Tibial nerve (tissue), 4 donors: ENCODE results near the gene TMCC2. TPM values are rescaled to one million over a fixed set of nuclear protein-coding genes. Genes with fewer than 3 reads are reported as not detected.
A peak's percentile ranks its signal among the peaks of the same experiment; 100 is the strongest.
"Not testable (repeated sequence)": the region's sequence is repeated elsewhere in the genome, so short reads cannot be mapped to it uniquely, and the experiment has no call there.

Experiments used
- DNase-seq, 2 donors: peaks; one replicate each; pipeline ENCODE4 v3.0.0-alpha.2; 2019; ENCODE audit warnings: low spot score in 2 of 2
- H3K27ac ChIP-seq, 4 donors: fragments of 200-600 bp; sonication (generic) in 3 of 4; one replicate each; pipeline ENCODE4 v1.5.1; 2017 to 2019; ENCODE audit warnings: mild to moderate bottlenecking in 1 of 4
- H3K27me3 ChIP-seq, 2 donors: fragments of 200-600 bp; sonication (generic) in 1 of 2; one replicate each; pipeline versions ENCODE4 v1.5.1 to v1.6.0; 2017 to 2019
- H3K36me3 ChIP-seq, 3 donors: fragments of 200-600 bp; sonication (generic); one replicate each; pipeline ENCODE4 v1.5.1; 2018 to 2019
- H3K4me1 ChIP-seq, 4 donors: fragments of 200-600 bp; sonication (generic) in 3 of 4; one replicate each; pipeline ENCODE4 v1.5.1; 2017 to 2019
- H3K4me3 ChIP-seq, 4 donors: fragments of 200-600 bp; sonication (generic) in 3 of 4; one replicate each; pipeline ENCODE4 v1.5.1; 2017 to 2019; ENCODE audit warnings: mild to moderate bottlenecking in 1 of 4, moderate library complexity in 1 of 4
- H3K9me3 ChIP-seq, 4 donors: fragments of 200-600 bp; sonication (generic) in 3 of 4; one replicate each; pipeline ENCODE4 v1.5.1; 2017 to 2019
- CTCF ChIP-seq, 5 experiments: fragments of 200-600 bp in 3 of 5; fragments of 450-650 bp in 2 of 5; sonication (generic) in 3 of 5; IDR thresholded peaks; one replicate each; pipeline ENCODE4 v1.5.1; 2016 to 2019; ENCODE audit warnings: antibody characterized with exemption in 5 of 5, mild to moderate bottlenecking in 3 of 5, moderate library complexity in 2 of 5
- EP300 ChIP-seq, 2 donors: sonication (generic); formaldehyde crosslinking; IDR thresholded peaks; one replicate each; pipeline ENCODE4 v1.6.1; 2017; ENCODE audit warnings: antibody characterized with exemption in 2 of 2, mild to moderate bottlenecking in 1 of 2
- POLR2A ChIP-seq, 2 donors: fragments of 450-650 bp; IDR thresholded peaks; one replicate each; pipeline ENCODE4 v1.6.1; 2017; ENCODE audit warnings: antibody characterized with exemption in 2 of 2, mild to moderate bottlenecking in 2 of 2, moderate library complexity in 2 of 2
- WGBS, 2 donors: methylation state at CpG; one replicate each; pipeline ENCODE4 v1.1.5; 2018; 5-methylcytosine and 5-hydroxymethylcytosine counted together
- total RNA-seq, 4 donors: library from RNA; depleted of rRNA; stranded (reverse); fragments of >200 nt; gene quantifications; one replicate each; pipeline ENCODE4 v1.1.0, GENCODE V29; 2016

The TMCC2 gene
- total RNA-seq, 4 donors from 2014 or later = 2.4 to 4.8 (median 2.7) TPM

- Histone ChIP-seq H3K9me3 (no peaks in the 10 kb centered on the region), H3K4me3 (no peak overlapping the region), H3K27me3 (no peaks in the 10 kb centered on the region), H3K36me3 (peaks cover 0 to 17% (median 0%) of the 10 kb centered on the region in 3 donors), H3K27ac (no peak overlapping the region), H3K4me1 (peaks cover 0 to 15% (median 0%) of the 10 kb centered on the region in 4 donors)
- TF ChIP-seq POLR2A (IDR thresholded peaks at IDR 0.05) (no peak), CTCF (IDR thresholded peaks at IDR 0.05) (no peak), EP300 (IDR thresholded peaks at IDR 0.05) (no peak)
- 84 to 92% methylated on average over 8 of the region's 9 CpGs for WGBS, 2 donors
- no peak for DNase-seq
Measured at GRCh38 chr1:205275916-205276688, 48.4 kb downstream of the TMCC2 start.

GRCh38 chr1:205276689-205277065, 48.9 kb downstream of the TMCC2 start:
- Histone ChIP-seq H3K4me1 (peaks cover 0 to 9% (median 0%) of the 10 kb centered on the region in 4 donors), H3K9me3 (no peaks in the 10 kb centered on the region), H3K36me3 (peaks cover 0 to 11% (median 0%) of the 10 kb centered on the region in 3 donors), H3K27ac (no peak overlapping the region), H3K27me3 (no peaks in the 10 kb centered on the region), H3K4me3 (no peak overlapping the region)
- WGBS, 2 donors = 76 to 87% methylated on average over 8 of the region's 8 CpGs
- TF ChIP-seq EP300 (IDR thresholded peaks at IDR 0.05) (no peak), CTCF (IDR thresholded peaks at IDR 0.05) (no peak), POLR2A (IDR thresholded peaks at IDR 0.05) (no peak)
- no peak for DNase-seq

- TF ChIP-seq EP300 (IDR thresholded peaks at IDR 0.05) (no peak), CTCF (IDR thresholded peaks at IDR 0.05) (no peak), POLR2A (IDR thresholded peaks at IDR 0.05) (no peak)
Measured at GRCh38 chr1:205279986-205280385, 52.2 kb downstream of the TMCC2 start.

GRCh38 chr1:205280666-205281395, 53.1 kb downstream of the TMCC2 start:
- H3K4me3 ChIP-seq, H3K27me3 ChIP-seq, H3K27ac ChIP-seq, DNase-seq, H3K9me3 ChIP-seq, H3K36me3 ChIP-seq: not testable (repeated sequence)
- H3K4me1 ChIP-seq = peaks cover 0 to 25% (median 15%) of the 10 kb centered on the region in 4 donors
- 96% methylated on average over 10 of the region's 10 CpGs for WGBS, 2 donors

More at GRCh38 chr1:205279986-205280385, 52.2 kb downstream of the TMCC2 start:
- Histone ChIP-seq H3K36me3 (no peaks in the 10 kb centered on the region), H3K27me3 (no peaks in the 10 kb centered on the region), H3K27ac (no peak overlapping the region), H3K9me3 (no peaks in the 10 kb centered on the region), H3K4me1 (peaks cover 0 to 17% (median 8%) of the 10 kb centered on the region in 4 donors), H3K4me3 (no peak overlapping the region)
- no peak for DNase-seq
- WGBS, 2 donors = 81 to 83% methylated on average over 3 of the region's 3 CpGs

GRCh38 chr1:205283270-205284147, 55.8 kb downstream of the TMCC2 start:
- no peak overlapping the region for H3K4me3 ChIP-seq
- H3K36me3 ChIP-seq = no peaks in the 10 kb centered on the region
- DNase-seq = no peak
- no peak for TF ChIP-seq EP300 (IDR thresholded peaks at IDR 0.05)
- TF ChIP-seq POLR2A (IDR thresholded peaks at IDR 0.05) = no peak
- TF ChIP-seq CTCF (IDR thresholded peaks at IDR 0.05) = no peak
- WGBS, 2 donors = 78 to 79% methylated on average over 15 of the region's 15 CpGs
- no peaks in the 10 kb centered on the region for H3K27me3 ChIP-seq
- H3K27ac ChIP-seq = peak overlapping the region in 3 of 4 donors; percentile 65 to 82 (median 69)
- H3K4me1 ChIP-seq = peaks cover 0 to 44% (median 30%) of the 10 kb centered on the region in 4 donors
- H3K9me3 ChIP-seq = no peaks in the 10 kb centered on the region
